Amniotic stem cell (primary cell): ENCODE results near the gene HSPB6.
"Not testable (repeated sequence)": the region's sequence is repeated elsewhere in the genome, so short reads cannot be mapped to it uniquely, and the experiment has no call there.

Experiments
- DNase-seq: peaks from one replicate; lab custom pipeline; 2025; lab: John Stamatoyannopoulos, UW

The HSPB6 gene, protein sequence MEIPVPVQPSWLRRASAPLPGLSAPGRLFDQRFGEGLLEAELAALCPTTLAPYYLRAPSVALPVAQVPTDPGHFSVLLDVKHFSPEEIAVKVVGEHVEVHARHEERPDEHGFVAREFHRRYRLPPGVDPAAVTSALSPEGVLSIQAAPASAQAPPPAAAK

DNA sequence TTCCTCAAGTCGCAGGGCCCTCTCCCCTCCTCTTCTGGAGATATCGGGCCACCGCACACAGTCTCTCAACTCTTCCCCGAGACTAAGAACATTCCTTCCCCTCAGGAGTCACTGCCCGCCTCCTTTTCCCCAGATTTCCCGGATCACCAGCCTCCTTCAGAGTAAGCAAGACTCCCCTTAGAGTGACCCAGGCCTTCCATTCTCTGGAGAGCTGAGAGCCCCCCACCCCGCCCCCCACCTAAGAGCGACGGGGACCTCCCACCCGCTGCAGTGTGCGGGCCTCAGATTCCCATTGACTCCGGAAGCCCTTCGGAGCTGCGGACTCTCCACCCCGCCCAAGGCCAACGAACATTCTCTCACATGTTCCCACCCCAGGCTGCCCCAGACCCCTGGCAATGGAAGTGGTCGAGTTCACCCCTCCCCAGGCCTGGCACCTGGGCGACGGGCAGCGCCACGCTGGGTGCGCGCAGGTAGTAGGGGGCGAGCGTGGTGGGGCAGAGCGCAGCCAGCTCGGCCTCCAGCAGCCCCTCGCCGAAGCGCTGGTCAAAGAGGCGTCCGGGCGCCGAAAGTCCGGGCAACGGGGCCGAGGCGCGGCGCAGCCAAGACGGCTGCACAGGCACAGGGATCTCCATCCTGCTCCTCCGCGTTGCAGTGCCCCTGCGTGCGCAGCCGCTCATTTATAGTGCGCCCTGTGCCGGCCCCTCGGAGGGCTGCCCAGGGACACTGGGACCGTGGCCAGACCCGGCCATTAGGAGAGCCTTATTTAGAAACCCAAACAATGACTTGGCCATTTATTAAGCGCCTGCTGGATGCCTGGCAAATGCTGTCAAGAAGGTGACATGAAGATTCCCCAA, at the start of gene HSPB6:
TSS of gene HSPB6 (minus strand) at position 653 of the 854 bp plus-strand sequence. CDS start at position 632, 21 bp downstream.
- DNase-seq = no peak

DNA sequence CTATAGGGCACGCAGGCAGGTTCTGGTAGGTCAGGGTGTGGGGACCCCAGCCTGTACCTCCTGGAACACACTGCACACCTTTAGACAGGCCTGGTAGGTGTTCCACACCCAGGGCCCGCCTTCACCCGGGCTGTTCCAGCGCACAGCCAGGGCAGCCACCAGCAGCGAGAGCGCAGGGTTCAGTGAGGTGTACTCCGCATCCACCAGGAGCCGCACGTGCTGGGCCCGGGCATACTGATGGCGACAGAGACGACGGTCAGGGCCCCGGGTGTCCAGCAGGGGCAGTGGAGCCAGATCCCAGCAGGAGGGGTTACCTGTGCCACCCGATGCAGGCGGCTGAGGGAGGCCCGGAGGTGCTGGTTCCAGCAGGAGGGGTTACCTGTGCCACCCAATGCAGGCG, 49.8 kb upstream of the HSPB6 start:
- DNase-seq = no peak

DNA sequence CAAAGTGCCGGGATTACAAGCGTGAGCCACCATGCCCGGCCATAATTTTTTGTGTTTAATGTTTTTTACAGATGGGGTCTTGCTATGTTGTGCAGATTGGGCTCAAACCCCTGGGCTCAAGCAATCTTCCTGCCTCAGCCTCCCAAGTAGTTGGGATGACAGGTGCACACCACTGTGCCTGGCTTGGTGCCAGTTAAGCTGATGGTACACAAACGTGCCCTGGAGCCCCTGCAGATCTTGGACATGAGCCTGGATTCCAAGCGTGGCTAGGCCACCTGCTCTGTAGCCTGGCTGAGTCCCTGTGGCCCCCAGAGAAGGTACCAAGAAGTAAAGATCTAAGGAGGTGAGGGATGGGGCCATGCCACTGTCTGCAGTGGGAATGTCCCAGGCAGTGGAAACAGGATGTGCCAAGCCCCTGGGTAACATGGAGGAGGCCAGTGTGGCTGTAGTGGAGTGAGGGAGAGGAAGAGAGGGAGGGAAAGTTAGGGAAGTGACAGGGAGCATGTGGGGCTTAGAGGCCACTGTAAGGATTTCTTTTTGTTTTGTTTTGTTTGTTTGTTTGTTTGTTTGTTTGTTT, 48.8 kb upstream of the HSPB6 start:
- DNase-seq = no peak

DNA sequence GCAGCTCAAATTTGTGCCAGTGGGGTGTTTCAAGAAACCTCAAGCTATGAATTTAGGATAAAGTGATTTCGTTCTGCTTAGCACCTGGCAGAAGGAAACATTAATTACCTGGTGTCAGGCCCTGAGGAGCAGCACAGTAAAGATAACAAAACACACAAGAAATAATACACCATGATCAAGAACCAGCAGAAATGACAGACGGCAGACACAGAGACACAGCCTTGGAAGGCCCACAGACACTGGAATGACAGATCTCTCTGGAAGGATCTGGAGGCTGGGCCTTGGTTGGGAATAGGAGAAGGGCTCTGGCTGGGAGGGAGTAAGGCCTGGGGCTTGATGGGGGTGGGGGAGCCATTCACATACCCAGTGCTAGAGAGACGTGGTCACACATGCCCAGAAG, 45.0 kb upstream of the HSPB6 start:
- DNase-seq = no peak

DNA sequence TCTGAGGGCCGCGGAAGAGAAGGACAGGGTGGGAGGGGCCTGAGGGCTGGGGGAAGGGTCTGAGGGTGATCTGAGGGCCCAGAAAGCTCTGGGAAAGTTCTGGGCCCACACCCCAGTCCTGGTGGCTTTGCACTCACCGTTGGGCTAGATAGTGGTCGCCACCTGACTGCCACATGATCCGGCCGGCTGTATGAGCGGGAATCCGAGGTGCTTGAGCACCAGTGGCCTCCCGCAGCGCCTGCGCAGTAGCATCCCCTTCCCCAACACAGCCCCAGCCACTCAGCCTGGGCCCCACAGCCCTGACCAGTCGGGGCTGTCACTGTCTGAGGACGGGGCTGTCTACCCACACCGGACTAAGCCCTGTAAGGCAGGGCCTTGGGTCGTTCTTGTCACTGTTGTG, 40.8 kb upstream of the HSPB6 start:
- DNase-seq = no peak

DNA sequence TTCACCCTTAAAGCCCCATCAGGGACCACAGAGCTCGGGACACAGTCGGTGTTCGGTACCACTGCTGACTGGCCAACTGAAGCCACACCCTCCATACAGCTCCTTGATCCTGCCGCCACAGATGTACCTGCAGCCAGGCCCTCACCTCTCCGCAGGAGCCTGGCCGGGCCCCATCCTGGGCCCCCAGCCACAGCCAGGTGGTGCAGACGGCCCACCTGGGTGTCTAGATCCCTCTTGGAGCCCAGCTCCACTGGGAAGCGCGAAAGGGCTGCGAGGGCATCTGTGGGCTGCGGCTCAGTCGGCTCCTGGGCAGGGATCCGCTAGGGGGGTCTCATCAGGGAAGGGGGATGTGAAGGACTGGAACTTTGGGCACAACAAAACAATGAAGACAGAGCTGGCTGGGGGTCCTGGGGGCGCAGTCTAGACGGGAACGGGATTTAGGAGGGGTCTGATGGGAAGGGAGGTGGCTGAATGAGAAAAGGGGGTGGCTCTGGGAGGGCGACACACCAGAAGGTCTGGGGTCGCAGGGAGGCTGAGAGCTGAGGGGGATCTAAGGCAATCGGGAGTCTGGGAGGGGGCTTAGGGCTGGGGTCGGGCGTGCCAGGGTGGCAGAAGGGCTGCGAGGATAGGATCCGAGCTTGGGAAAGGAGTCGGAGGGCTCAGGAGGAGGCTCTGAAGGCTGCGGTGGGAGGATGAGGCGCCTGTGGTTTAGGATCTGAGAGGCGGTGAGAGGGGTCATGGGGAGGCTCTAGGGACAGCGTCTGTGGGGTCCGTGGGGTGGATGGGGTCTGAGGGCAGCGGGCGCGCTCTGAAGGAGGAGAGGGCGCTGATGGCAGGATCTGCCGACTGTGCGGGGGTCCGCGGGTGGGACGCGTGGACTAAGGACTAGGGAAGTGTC, 40.1 kb upstream of the HSPB6 start:
- DNase-seq = no peak

DNA sequence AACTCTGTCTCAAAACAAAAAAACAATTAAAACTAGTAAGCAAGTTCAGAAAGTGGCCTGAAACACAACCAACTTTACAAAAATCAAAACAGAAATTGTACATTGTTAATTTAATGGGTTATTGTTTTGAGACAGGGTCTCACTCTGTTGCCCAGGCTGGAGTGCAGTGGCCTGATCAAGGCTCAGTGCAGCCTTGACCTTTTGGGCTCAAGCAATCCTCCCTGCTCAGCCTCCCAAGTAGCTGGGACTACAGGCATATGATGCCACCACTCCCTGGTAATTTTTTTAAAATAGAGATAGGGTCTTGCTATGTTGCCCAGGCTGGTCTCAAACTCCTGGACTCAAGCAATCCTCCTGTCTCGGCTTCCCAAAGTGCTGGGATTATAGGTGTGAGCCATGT, 38.7 kb upstream of the HSPB6 start:
- DNase-seq = not testable (repeated sequence)

DNA sequence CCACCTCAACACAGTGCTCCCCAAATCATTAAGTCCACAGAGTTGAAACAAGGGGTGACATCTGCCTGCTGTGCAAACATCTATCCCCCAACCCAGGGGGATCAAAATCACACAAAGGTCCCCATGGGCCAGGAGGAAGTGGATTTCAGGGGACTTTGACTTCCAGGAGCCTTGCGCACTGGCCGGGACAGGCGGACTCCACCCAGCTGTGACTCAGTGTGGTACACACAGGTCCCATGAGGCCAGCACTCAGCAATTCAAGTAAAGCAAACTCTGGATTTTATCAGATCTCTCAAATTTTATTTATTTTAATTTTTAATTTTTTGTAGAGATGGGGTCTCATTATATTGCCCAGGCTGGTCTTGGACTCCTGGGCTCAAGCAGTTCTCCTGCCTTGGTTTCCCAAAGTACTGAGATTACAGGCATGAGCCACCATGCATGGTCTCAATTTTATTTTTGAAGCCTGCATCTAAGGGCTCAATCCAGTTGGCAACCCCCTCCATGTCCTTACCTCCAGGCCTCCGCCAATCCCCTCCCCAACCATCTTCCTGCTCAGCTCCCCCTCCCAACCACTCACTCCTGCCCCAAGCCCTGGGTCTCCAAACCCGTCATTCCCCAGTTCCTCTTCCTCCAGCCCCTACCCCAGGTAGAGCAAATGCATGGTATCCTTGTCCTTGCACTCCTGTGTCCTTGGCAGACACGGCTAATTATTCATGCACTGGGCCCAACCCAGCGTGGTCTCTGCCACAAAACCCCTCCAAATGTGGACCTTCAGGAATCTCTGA, 36.7 kb upstream of the HSPB6 start:
- no peak for DNase-seq

DNA sequence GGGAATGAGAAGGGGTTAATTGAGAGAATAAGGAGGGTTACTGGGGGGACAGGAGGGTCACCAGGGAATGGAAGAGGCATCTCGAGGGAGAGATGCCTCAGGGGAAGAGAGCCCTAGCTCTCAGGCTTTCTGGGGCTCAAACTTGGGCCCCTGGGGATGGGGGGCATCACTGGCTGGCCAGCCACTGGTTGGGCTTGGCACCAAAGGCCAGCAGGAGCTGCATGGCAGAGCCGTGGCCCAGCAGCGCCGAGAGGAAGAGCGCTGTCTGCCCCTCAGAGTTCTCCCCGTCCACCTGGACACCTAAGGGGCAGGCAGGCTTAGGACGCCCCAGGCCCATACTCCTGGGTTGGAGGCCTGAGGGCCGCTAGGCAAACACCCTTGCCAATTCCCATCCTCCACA, 36.1 kb upstream of the HSPB6 start:
- no peak for DNase-seq

DNA sequence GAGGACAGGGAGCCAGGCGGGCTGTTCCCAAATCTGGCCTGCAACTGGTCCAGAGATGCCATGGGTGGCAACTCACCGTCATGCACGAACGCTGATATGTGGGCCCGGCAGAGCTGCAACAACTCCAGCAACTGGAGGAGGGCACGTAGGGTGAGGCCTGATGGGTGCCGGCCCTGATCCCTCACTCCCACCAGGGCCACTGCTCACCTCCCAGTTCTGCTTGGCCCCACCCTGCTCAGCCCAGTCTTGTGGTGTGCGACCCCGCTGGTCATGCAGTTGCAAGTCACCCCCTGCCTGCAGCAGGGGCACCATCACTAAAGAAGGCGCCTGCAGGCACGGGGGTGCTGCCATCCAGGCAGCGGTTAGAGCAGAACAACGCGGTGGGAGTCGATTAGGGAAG, 35.5 kb upstream of the HSPB6 start:
- no peak for DNase-seq

DNA sequence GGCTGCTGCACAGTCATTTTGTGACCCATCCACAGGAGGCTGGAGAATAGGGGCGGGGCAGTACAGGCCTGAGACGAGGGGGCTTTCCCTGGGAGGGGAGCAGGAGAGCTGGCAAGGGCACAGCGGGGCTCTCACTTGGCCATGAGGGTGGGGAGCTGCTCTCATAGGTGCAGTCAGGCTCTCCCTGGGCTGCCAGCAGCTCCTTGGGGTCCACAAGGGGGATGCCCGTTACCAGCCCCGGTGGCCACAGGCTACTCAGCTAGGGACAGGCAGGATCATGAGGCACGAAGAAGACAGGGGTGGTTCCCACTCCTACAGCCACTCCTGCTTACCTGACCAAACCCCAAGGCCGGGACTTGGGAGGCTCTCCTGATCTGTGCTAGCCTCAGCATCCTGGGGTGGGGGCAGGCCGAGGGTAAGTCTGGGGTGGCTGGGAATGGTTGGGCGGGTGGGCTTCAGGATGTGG, 35.0 kb upstream of the HSPB6 start:
- DNase-seq = no peak

DNA sequence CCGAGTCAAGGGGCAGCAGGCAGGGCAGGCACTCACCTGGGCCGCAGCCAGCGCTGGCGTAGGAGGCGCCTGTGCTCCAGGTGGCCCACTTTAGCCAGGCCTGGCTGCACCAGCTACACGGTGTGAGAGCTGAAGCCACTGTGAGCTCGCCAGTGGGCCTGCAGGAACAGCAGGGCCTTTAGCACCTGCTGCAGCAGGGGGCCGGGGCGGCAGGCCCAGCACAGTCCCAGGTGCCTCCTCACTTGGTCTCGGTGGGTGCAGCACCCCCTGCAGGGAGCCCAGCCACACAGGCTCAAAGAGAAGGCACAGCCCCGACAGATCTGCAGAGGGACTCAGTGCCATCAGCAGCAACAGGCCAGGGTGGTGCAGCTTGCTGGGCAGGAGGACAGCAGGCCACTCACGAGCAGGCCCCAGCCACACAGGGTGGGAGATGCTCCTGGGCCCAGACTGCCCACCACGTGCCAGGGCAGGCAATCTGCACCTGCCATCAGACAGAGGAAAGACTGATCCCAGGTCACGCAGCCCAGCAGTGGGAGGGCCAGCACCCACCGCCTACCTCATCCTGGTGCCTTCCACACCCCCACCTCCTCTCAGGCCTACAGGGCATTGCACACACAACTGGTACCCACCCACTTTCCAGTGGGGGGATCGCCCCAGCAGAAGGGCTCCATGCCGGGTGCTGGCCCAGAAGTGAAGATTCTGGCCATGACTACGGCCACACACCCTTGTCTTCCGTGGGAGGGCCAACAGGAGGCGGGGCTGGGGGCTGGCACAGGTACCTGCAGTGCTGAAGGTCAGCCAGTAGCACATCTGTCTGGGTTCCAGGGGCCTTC, 34.4 kb upstream of the HSPB6 start:
- DNase-seq = no peak

DNA sequence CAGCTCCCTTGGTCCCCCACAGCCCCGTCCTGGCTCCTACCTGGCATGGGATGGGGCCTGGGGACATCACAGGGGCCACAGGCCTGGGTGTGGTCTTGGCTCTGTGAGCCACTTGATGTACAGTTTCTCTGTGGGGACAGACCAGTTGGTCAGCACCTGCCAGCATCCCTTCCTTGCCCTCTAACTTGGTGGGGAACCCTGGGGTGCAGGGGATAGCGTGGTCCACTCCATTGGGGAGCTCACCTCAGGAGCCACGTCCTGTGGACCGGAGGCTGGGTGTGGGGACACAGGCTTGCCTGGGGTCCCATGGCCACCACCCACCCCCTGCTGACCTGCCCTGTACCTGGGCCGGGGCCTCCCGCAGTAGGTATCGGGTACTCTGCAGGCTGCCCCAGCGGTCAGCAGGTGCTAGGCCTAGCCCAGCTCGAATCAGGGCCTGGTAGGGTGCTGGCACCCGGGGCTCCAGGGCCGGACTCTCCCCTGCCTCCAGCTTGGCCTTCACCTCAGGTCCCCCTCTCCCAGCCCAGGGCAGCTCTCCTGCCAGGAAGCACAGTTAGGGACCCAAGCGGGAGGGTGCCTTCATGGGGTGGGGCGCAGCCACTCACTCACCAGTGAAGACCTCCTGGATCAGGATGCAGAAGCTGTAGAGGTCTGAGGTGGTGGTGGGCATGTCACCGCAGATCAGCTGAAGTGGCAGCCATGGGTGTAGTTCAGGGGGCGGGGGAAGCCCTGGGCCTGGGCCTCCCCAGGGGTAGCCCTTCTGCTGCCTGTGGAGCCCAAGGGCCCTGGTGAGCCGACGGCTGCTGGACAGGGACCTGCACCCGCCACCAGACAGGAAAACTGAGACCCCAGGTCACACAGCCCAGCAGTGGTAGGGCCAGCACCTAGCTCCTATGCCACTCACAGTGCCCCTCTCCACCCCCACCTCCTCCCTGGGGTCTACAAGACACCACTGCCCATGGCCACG, 33.4 kb upstream of the HSPB6 start:
- no peak for DNase-seq

DNA sequence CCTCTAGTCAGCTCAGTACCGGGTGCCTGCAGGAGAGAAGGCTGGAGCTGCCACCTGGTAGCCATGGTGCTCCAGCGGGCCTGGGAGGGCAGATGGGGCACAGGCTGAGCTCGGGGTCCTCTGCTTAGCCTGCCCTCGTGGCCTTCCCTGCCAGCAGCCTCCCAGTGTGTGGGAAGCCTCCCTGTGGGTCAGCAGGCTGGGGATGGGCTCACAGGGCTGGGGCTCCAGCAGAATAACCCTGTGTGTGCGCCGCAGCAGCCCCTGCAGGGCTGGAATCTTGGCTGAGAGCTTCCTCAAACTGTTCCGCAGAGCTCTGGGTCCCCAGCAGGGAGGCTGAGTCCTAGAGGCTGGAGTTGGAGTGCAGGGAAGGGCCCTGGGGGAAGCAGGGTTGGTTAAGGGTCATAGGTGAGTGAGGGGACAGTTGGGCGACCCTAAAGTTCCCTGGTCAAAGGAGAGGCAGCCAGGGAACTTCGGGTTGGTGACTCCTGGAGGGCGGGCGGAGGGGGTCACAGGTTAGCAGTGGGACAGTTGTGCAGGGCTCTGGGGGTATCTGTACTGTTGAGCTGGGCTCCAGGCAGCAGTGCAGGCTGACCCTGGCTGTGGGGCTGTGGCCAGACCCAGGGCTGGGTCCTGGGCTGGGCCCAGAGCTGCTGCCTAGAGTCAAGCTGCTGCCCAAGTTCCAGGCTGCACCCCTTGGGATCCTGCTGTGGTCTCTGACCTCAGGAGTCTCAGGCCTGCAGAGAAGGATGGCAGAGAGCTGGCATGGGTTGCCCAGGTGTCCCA, 32.6 kb upstream of the HSPB6 start:
- DNase-seq = no peak

DNA sequence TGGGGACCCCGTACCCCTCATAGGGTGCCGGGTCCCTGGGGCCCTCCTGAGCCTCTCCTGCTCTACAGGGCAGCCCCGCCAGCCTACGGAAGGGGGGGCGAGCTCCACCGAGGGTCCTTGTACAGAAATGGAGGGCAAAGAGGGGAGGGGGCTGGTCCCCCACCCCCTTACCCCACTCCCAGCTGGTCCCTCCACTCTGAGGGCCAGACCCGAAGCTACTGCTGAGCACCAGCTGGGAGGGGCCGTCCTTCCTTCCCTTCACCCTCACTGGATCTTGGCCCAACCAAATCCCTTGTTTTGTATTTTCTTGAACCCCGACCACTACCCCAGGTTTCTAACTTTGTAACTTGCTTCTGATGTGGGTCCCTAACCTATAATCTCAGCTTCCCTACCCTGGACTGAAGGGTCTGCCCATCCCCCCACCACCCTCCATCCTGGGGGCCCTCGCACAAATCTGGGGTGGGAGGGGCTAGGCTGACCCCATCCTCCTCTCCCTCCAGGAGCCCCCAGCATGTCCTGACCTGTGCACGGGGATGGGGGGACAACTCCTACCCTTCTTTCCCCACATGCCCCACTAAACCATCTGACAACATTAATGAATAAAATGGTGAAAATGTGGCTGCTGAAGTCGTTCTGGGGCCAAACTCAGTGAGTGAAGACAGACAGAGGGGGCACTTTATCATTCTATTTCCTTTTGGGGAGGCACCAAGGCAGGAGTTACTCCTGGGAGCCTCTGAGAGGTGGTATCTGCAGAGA, 31.6 kb upstream of the HSPB6 start:
- DNase-seq = no peak

DNA sequence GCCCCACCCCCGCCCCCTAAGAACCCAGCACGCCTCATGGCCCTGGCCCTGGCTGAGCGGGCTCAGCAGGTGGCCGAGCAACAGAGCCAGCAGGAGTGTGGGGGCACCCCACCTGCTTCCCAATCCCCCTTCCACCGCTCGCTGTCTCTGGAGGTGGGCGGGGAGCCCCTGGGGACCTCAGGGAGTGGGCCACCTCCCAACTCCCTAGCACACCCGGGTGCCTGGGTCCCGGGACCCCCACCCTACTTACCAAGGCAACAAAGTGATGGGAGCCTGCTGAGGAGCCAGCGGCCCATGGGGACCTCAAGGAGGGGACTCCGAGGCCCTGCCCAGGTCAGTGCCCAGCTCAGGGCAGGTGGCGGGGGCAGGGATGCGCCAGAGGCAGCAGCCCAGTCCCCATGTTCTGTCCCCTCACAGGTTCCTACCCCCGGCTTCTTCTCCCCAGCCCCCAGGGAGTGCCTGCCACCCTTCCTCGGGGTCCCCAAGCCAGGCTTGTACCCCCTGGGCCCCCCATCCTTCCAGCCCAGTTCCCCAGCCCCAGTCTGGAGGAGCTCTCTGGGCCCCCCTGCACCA, 30.5 kb upstream of the HSPB6 start:
- DNase-seq = no peak
